Erythroblast (primary cell): Measurements from ENCODE around the gene NELL1.

Source experiments
- GATA1 ChIP-seq: IDR thresholded peaks from 2 replicates; pipeline ENCODE4 v1.6.1; 2011; ENCODE audit warnings: low read depth, mild to moderate bottlenecking, control low read depth, low read length, moderate library complexity
- POLR2A ChIP-seq: IDR thresholded peaks from 2 replicates; pipeline ENCODE4 v1.6.1; 2011; ENCODE audit warnings: mild to moderate bottlenecking, low read length

- no peak for TF ChIP-seq POLR2A
- no peak for TF ChIP-seq GATA1
Observed at GRCh38 chr11:20754933-20755332, 85.5 kb downstream of the NELL1 start.
